SK-N-SH (cell line): Measurements from ENCODE around the gene MBTPS1. TPM values are rescaled to one million over a fixed set of nuclear protein-coding genes. Genes with fewer than 3 reads are reported as not detected.

ENCODE experiments used
- CTCF ChIA-PET: fragments of 300-600, 350-600 bp; formaldehyde crosslinking; extraction: SDS; loops from one replicate; lab custom pipeline; 2021; lab: Yijun Ruan, JAX
- POLR2A ChIA-PET: fragments of 350-600 bp; sonication (Branson Sonifier 250); formaldehyde crosslinking; extraction: SDS; loops from one replicate; lab custom pipeline; 2020; ENCODE audit warnings: antibody characterized with exemption, inconsistent platforms; lab: Yijun Ruan, JAX
- DNase-seq: peaks from one replicate; pipeline ENCODE4 v3.0.0; 2012
- H2AFZ ChIP-seq: fragments of 200-600 bp; sonication (generic); 2 replicates; pipeline ENCODE4 v1.8.1; 2016; ENCODE audit warnings: antibody characterized with exemption, mild to moderate bottlenecking, low read depth
- H3F3A ChIP-seq: fragments of 200-600 bp; sonication (generic); replicated peaks from 2 replicates; pipeline ENCODE3; 2016; ENCODE audit warnings: antibody characterized with exemption, mild to moderate bottlenecking; ENCODE audit not compliant: insufficient read depth
- H3K27ac ChIP-seq, 2 experiments: fragments of 200-500 bp in 1 of 2; fragments of 200-600 bp in 1 of 2; sonication (Bioruptor generic) in 1 of 2; sonication (generic), shearing (Covaris generic) in 1 of 2; 2 replicates each; pipeline versions ENCODE4 v1.5.1 to v1.6.1; 2014 to 2016; ENCODE audit warnings: low read depth in 2 of 2, inconsistent platforms in 1 of 2, low read length in 1 of 2, mild to moderate bottlenecking in 1 of 2, mixed read lengths in 1 of 2
- H3K27me3 ChIP-seq: fragments of 200-600 bp; sonication (generic), shearing (Covaris generic); 2 replicates; pipeline ENCODE4 v1.6.1; 2016; ENCODE audit warnings: mixed run types; ENCODE audit not compliant: insufficient read depth
- H3K36me3 ChIP-seq, 2 experiments: fragments of 200-500 bp in 1 of 2; fragments of 200-600 bp in 1 of 2; sonication (Bioruptor generic) in 1 of 2; sonication (generic) in 1 of 2; replicated peaks in 1 of 2; 2 replicates each; pipeline versions ENCODE3 to v1.5.1; 2014 to 2016; ENCODE audit warnings: low read length in 1 of 2, mild to moderate bottlenecking in 1 of 2; ENCODE audit not compliant: insufficient read depth in 2 of 2, control insufficient read depth in 1 of 2
- H3K4me1 ChIP-seq, 2 experiments: fragments of 200-500 bp in 1 of 2; fragments of 200-600 bp in 1 of 2; sonication (Bioruptor generic) in 1 of 2; sonication (generic), shearing (Covaris generic) in 1 of 2; 2 replicates each; pipeline versions ENCODE4 v1.5.1 to v1.6.1; 2014 to 2016; ENCODE audit warnings: low read depth in 1 of 2, low read length in 1 of 2, mixed run types in 1 of 2; ENCODE audit not compliant: insufficient read depth in 2 of 2, control insufficient read depth in 1 of 2
- H3K4me2 ChIP-seq: fragments of 200-600 bp; sonication (generic), shearing (Covaris generic); 2 replicates; pipeline ENCODE4 v1.6.1; 2017; ENCODE audit warnings: mixed run types
- H3K4me3 ChIP-seq, 2 experiments: fragments of 200-500 bp in 1 of 2; fragments of 200-600 bp in 1 of 2; sonication (Bioruptor generic) in 1 of 2; sonication (generic), shearing (Covaris generic) in 1 of 2; 2 replicates each; pipeline versions ENCODE4 v1.5.1 to v1.8.1; 2014 to 2016; ENCODE audit warnings: low read depth in 2 of 2, inconsistent platforms in 1 of 2, low read length in 1 of 2, mild to moderate bottlenecking in 1 of 2, mixed read lengths in 1 of 2, moderate library complexity in 1 of 2
- H3K79me2 ChIP-seq: fragments of 200-600 bp; sonication (generic); 2 replicates; pipeline ENCODE4 v1.8.1; 2017; ENCODE audit warnings: mild to moderate bottlenecking; ENCODE audit not compliant: insufficient read depth
- H3K9ac ChIP-seq: fragments of 200-600 bp; sonication (generic); 2 replicates; pipeline ENCODE4 v1.6.1; 2017; ENCODE audit warnings: mixed run types
- H3K9me2 ChIP-seq: fragments of 200-600 bp; sonication (generic); 2 replicates; pipeline ENCODE4 v1.6.1; 2017; ENCODE audit warnings: mixed run types
- H3K9me3 ChIP-seq: fragments of 200-600 bp; sonication (generic); 2 replicates; pipeline ENCODE4 v1.6.1; 2017; ENCODE audit warnings: mixed run types, mild to moderate bottlenecking, moderate library complexity
- H4K20me1 ChIP-seq: fragments of 200-600 bp; sonication (generic); 2 replicates; pipeline ENCODE4 v1.6.1; 2017; ENCODE audit warnings: mild to moderate bottlenecking, mixed run types; ENCODE audit not compliant: insufficient read depth
- ELF1 ChIP-seq: IDR thresholded peaks from 2 replicates; pipeline ENCODE4 v1.4.0; 2012
- EP300 ChIP-seq, 2 experiments: IDR thresholded peaks; 2 replicates each; pipeline versions ENCODE4 v1.4.0 to v1.6.1; 2012; ENCODE audit warnings: borderline replicate concordance in 1 of 2, low read depth in 1 of 2, low read length in 1 of 2
- EZH2phosphoT487 ChIP-seq: fragments of 200-600 bp; sonication (generic); IDR thresholded peaks from 2 replicates; pipeline ENCODE4 v1.6.1; 2017; ENCODE audit warnings: low read depth, mixed run types, mild to moderate bottlenecking, antibody characterized with exemption, moderate library complexity, borderline replicate concordance
- FOSL2 ChIP-seq: IDR thresholded peaks from 2 replicates; pipeline ENCODE4 v1.4.0; 2012; ENCODE audit warnings: low read depth, mild to moderate bottlenecking, moderate library complexity, borderline replicate concordance
- FOXM1 ChIP-seq: IDR thresholded peaks from 2 replicates; pipeline ENCODE4 v1.4.0; 2012; ENCODE audit warnings: low read depth, mild to moderate bottlenecking
- GABPA ChIP-seq: IDR thresholded peaks from 2 replicates; pipeline ENCODE4 v1.4.0; 2012; ENCODE audit warnings: low read depth, mild to moderate bottlenecking
- GATA2 ChIP-seq: sonication (generic); formaldehyde crosslinking; IDR thresholded peaks from 2 replicates; pipeline ENCODE4 v1.5.0; 2020; ENCODE audit warnings: mild to moderate bottlenecking, missing genetic modification reagents
- JUND ChIP-seq: IDR thresholded peaks from 2 replicates; pipeline ENCODE4 v1.4.0; 2012
- MXI1 ChIP-seq: IDR thresholded peaks from 2 replicates; pipeline ENCODE4 v1.6.1; 2012; ENCODE audit warnings: mild to moderate bottlenecking, low read depth, low read length, improper control_type of control experiment
- POLR2AphosphoS5 ChIP-seq: IDR thresholded peaks from 2 replicates; pipeline ENCODE4 v1.6.1; 2012; ENCODE audit warnings: low read depth, low read length
- RAD21 ChIP-seq: IDR thresholded peaks from 2 replicates; pipeline ENCODE4 v1.6.1; 2012; ENCODE audit warnings: mild to moderate bottlenecking, low read length
- RCOR1 ChIP-seq: fragments of 150-350 bp; IDR thresholded peaks from 2 replicates; pipeline ENCODE4 v1.6.1; 2017; ENCODE audit warnings: antibody characterized with exemption, low read length
- REST ChIP-seq: IDR thresholded peaks from 2 replicates; pipeline ENCODE4 v1.6.1; 2012; ENCODE audit warnings: mild to moderate bottlenecking, low read depth, low read length, moderate library complexity
- SIN3A ChIP-seq: IDR thresholded peaks from 2 replicates; pipeline ENCODE4 v1.6.1; 2012; ENCODE audit warnings: low read depth, mild to moderate bottlenecking, low read length, moderate library complexity, borderline replicate concordance
- TAF1 ChIP-seq: IDR thresholded peaks from 2 replicates; pipeline ENCODE4 v1.6.1; 2012; ENCODE audit warnings: low read depth, mild to moderate bottlenecking, low read length, moderate library complexity, borderline replicate concordance
- USF2 ChIP-seq: fragments of 150-350 bp; IDR thresholded peaks from 2 replicates; pipeline ENCODE4 v1.6.1; 2017; ENCODE audit warnings: antibody characterized with exemption, low read length, low read depth, borderline replicate concordance
- ZBTB33 ChIP-seq: IDR thresholded peaks from 2 replicates; pipeline ENCODE4 v1.4.0; 2012; ENCODE audit warnings: low read depth, borderline replicate concordance
- WGBS: methylation state at CpG from one replicate; pipeline ENCODE4 v1.1.6; 2017; ENCODE audit warnings: low lambda C conversion rate; 5-methylcytosine and 5-hydroxymethylcytosine counted together
- polyA plus RNA-seq, 3 experiments: library from polyadenylated mRNA; depleted of rRNA; stranded (reverse); fragments of >200 nt; gene quantifications; 2 replicates each; pipeline ENCODE4 v1.2.3, GENCODE V29; 2012

Gene MBTPS1
- polyA plus RNA-seq, 1 of the 3 experiments (the other 2 are of a cell fraction): 84.9 TPM

GRCh38 chr16:84061236-84061819, 55.4 kb downstream of the MBTPS1 start (continued):
- TF ChIP-seq EZH2phosphoT487 (no peak), POLR2AphosphoS5 (no peak), REST (no peak), RAD21 (no peak)

GRCh38 chr16:84059946-84060901, 56.5 kb downstream of the MBTPS1 start:
- peaks cover under 1% of the 10 kb centered on the region for H3F3A ChIP-seq
- WGBS: 97% methylated on average over 28 of the region's 28 CpGs
- H2AFZ ChIP-seq: no peak overlapping the region
- H3K27me3 ChIP-seq: no peaks in the 10 kb centered on the region
- no peak overlapping the region for H3K27ac ChIP-seq
- DNase-seq: no peak
- H3K4me3 ChIP-seq: no peak overlapping the region
- peaks cover 47 to 82% of the 10 kb centered on the region in 2 experiments for H3K36me3 ChIP-seq
- no peaks in the 10 kb centered on the region for H3K79me2 ChIP-seq
- H3K9me3 ChIP-seq: no peaks in the 10 kb centered on the region
- H3K4me2 ChIP-seq: no peak overlapping the region
- no peak overlapping the region for H3K9ac ChIP-seq
- ChIA-PET CTCF (interaction anchor here (1.1 to 21.4 kb wide), 8 partner anchors 9 to 127 kb away, joined by 3 to 470 read pairs (median 4); partner anchors contain the start of gene OSGIN1), POLR2A (no interaction called here)
- peaks cover 0 to 16% of the 10 kb centered on the region in 2 experiments; a peak in 2 of 4 replicates for H3K4me1 ChIP-seq
- H3K9me2 ChIP-seq: no peaks in the 10 kb centered on the region
- peaks cover 4% of the 10 kb centered on the region; the same call in 1 of the 2 replicates for H4K20me1 ChIP-seq
- TF ChIP-seq EP300 (IDR thresholded peaks at IDR 0.05; ENCODE audit: borderline replicate concordance in 1 of 2, low read depth in 1 of 2, low read length in 1 of 2): no peak
- TF ChIP-seq GABPA: no peak
- TF ChIP-seq GATA2 (CRISPR knock-in tag): no peak
- TF ChIP-seq MXI1: no peak
- TF ChIP-seq TAF1: no peak
- no peak for TF ChIP-seq FOXM1
- no peak for TF ChIP-seq ZBTB33
- no peak for TF ChIP-seq ELF1
- no peak for TF ChIP-seq FOSL2
- TF ChIP-seq REST: no peak
- TF ChIP-seq RCOR1: no peak
- TF ChIP-seq SIN3A: no peak
- TF ChIP-seq USF2: no peak
- no peak for TF ChIP-seq JUND
